Sciatic nerve (tissue), 2 donors: Measurements from ENCODE around the gene ADGRE3. TPM values are rescaled to one million over a fixed set of nuclear protein-coding genes. Genes with fewer than 3 reads are reported as not detected.

Source experiments
- ATAC-seq: fragments of 200-7000 bp; cut with Tn5 transposase; one replicate; pipeline ENCODE4 v1.9.1; 2020; ENCODE audit warnings: mild to moderate bottlenecking, moderate library complexity
- DNase-seq: peaks from one replicate; pipeline ENCODE4 v3.0.0-alpha.2; 2020; ENCODE audit warnings: low spot score
- intact Hi-C: fragments of 100-400 bp; cut with DNase I; formaldehyde crosslinking; loops from one replicate; pipeline ENCODE4 v1.14.2; 2022
- total RNA-seq: library from RNA; stranded (reverse); fragmentation: NEBNext Ultra II Directional; extraction: Animal tissue kit (Norgen Biotek cat#: 25700); gene quantifications from one replicate; pipeline ENCODE4 v1.2.1, GENCODE V29; 2021
- donor health status: DM: no; HTN: no; CAD: no.
- donor health status: DM: no; HTN: no; CAD: no.

ADGRE3 gene
- total RNA-seq, 1 donor from 2014 or later, result 1.9 TPM

GRCh38 chr19:14570864-14571527 lies 103.6 kb downstream of the ADGRE3 start:
- DNase-seq, result no peak
- ATAC-seq, result no peak
- intact Hi-C loops, result no loop called here

Other genes starting within 250 kb of the ADGRE3 start
- gene PKN1, start 241.5 kb downstream of the ADGRE3 start, total RNA-seq, result 116 TPM
- gene PTGER1, start 199.5 kb downstream of the ADGRE3 start, total RNA-seq, result 2.4 TPM
- 50.2 TPM for gene GIPC1, start 178.7 kb downstream of the ADGRE3 start, total RNA-seq
- gene DNAJB1, start 156.4 kb downstream of the ADGRE3 start, total RNA-seq, result 86.0 TPM
- 101 TPM for gene TECR, start 145.2 kb downstream of the ADGRE3 start, total RNA-seq
- gene NDUFB7, start 102.8 kb downstream of the ADGRE3 start, total RNA-seq, result 130 TPM
- gene CLEC17A, start 91.8 kb downstream of the ADGRE3 start, total RNA-seq, result 0.76 TPM
- gene ZNF333, start 15.2 kb upstream of the ADGRE3 start, total RNA-seq, result 39.3 TPM
- 4.9 TPM for gene ADGRE2, start 103.7 kb upstream of the ADGRE3 start, total RNA-seq
- gene OR7A5, start 160.3 kb upstream of the ADGRE3 start, total RNA-seq, result 0.22 TPM
- gene OR7C1, start 160.3 kb upstream of the ADGRE3 start, total RNA-seq, result 0.04 TPM
- not detected for gene OR7A10, start 174.1 kb upstream of the ADGRE3 start, total RNA-seq
- gene OR7A17, start 211.3 kb upstream of the ADGRE3 start, total RNA-seq, result not detected